RKO (cell line): ENCODE results near the gene KIF12.
A peak's percentile ranks its signal among the peaks of the same experiment; 100 is the strongest.

Experiments used
- DNase-seq: peaks from one replicate; pipeline ENCODE4 v3.0.0-alpha.2; 2016; ENCODE audit warnings: low spot score

The KIF12 gene

DNA sequence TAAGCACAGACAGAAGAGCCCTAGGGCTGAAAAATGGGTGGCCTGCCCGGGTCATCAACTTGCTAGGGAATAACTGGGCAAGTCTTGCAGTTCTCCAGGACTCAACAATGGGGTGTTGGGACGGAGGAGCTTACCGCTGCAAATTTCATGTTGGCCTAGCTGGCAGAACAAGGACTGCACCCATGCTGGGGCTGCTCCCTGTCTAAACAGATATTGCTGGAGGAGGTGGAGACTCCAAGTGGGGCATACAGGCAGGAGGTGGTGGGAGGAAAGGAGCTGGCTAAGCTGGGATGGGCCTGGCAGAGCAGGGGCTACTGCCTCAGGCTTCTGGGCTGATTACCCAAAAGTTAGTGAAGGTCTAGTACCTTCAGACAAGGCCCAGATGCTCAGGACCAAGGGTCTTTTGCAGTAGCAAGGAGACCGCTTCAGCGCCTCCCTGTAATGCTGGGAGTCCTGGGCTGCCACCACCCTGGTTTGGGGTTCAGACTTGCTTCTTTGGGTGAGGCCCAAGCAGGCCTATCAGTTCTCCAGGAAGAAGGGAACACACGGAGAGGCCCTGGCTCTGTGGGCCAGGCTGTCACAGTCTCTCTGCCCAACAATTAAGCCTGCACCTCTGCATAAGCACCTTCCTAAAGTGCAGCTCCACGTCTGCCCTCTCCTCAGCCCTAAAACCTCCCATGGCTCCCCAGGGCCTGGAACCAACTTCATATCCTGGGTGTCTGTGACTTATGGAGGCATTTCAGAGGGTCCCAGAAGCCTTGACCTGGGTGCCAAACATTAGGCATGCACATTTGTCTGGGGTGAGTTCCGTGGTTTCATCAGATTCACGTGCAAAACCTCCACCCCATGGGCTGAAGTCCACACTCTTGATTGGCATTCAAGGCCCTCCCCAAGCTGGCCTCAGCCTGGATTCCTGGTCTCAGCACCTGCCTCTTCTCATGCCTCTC lies 24.2 kb upstream of the KIF12 start:
- DNase-seq, result no peak

DNA sequence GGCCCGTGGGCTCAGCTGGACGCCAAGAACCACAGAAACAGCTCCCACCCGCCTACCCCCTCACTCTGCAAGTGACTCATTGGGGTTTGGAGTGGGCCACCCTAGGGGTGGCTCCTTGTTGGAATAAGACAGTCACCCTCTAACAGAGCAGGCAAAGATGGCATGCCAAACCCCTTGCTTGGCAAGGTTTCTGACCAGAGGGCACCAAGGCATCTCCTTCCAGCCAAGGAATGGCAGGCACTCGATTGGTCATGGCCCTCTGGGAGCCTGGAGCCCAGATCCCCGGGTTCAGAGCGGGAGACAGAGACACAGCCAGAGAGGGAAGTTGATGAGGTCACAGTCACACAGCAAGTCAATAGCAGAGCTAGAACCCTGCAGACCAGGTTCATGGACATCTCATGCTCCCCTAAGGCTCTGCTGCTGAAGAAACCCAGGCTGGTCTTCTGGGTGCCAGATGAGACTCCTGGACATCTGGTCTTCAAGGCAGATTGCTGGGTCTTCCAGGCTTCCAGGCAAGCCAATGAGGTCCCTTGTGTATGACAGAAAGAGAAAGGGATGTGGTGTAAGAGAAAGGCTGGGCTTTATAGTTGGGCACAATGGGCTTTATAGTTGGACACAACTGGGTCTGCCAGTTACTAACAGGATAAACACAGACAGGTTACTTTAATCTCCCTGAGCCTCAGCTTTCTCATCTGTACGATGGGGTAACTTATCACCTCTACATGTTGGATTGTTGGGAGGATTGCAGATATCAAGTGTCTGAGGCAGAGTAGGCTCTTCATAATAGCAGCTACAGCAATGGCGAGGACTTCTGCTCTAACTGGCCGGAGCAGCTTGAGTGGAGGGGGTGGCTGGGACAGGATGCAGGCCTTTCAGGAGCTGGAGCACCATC lies 23.3 kb upstream of the KIF12 start:
- DNase-seq, result no peak

DNA sequence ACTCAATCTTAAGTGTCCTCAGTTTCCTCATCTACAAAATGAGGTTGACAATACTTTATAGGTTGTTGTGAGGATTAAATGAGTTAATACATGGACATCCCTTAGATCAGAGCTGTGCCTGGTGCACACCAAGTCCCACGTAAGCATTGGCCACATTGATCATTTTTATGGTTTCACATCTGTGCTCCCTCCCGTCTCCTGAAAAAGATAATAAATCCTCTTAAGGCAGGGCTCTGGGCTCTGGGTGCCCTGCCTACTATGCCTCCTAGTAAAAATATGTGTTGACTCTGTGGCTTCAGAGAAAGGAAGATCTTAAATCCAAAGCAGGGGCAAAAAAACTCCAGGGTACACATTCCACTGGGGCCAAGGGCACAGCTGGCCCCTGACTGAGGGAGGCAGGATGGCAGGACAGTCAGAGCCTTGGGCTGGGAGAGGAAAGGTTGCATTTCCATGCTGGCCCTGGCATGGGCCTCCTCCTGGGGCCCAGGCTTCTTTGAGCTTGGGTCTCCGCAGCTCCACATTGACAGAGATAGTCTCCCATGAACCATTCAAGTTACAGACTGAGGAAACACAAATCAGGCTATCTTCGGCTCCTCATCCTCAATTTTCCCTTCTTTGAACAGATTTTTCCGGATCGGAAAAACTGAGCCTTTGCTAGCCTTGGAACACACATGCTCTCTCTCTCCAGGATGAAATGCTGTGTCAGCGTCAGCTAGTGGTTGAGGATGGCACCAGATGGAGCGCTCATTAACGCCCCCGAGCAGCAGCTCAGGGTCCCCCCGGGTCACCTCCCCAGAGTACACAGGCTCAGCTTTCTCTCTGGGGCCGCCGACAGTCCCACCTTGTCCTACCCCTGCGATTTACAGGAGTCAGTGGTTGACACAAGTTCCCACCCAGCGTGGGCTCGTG lies 22.4 kb upstream of the KIF12 start:
- DNase-seq, result no peak

DNA sequence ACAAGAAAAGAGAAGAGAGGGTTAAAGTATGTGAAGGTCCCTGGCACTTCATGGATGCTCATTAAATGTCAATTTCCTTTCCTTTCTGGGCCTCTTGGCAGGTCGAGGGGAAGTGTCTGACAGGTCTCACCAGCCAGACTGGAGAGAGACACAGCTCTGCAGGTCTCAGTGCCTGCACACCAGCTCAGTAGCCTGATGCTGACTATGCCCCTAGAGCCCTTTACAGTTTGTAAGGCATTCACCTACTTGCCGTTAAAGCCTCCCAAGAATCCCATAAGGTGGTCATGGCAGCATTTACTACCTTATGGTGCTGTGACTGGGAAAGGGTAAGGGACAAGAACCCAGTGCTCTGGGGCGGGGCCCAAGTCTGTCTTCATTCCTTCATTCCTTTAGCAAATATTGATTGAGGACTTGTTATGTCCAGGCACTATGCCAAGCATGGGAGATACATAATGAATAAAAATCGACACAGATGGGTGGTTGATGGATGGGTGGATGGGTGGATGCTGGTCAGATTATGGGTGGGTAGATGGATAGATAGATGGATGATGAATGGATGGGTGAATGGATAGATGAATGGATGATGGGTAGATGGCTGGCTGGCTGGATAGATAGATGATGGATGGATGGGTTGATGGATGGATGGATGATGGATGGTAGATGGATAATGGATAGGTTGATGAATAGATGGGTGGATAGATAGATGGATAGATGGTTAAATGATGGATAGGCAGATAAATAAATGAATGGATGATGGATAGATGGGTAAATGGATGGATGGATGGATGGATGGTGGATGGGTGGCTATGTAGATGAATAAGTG lies 21.3 kb upstream of the KIF12 start:
- no peak for DNase-seq

DNA sequence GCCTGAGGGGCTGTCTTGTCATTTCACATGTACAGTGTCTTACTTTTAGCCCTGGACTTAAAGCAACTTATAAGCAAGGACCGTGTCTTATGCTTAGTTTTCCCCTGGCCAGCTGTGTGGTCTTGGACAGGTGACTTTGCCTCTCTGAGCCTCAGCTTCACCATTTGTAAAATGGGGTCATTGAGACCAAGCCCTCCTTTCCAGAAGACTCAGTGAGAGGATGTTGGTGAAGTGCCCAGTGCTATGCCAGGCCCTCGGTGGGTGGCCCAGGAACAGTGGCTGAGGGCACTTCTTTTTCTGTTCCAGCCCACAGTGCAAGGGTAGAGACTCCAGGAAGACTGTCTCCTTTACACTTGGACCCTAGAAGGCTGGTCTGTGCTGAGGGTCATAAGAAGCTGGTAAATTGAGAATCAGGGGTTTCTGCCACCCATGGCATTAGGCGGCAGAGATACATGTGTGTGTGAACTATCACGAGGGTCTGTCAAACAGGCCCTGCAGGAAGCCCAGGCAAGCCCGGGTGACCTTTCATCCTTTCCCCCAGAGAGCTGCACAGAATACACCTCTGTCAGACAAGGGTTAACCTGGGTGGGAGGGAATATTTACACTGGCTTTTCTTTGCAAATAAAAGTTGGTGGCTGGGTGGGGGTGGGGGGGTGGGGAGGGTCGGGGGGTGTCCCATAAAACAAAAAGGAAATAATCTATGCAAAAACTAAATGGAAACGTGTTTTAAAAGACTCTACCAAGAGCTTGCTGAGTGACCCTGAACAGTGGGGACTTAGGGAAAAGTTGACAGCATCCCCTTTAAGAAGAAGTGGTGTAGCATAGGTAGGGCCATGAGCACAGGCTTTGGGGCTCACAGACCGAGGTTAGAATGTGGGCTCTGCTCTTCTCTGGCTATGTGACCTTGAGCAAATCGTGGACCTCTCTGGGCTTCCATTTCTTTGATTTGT lies 20.4 kb upstream of the KIF12 start:
- no peak for DNase-seq

- no peak for DNase-seq
Measured at GRCh38 chr9:114117996-114118830, 19.1 kb upstream of the KIF12 start.

DNA sequence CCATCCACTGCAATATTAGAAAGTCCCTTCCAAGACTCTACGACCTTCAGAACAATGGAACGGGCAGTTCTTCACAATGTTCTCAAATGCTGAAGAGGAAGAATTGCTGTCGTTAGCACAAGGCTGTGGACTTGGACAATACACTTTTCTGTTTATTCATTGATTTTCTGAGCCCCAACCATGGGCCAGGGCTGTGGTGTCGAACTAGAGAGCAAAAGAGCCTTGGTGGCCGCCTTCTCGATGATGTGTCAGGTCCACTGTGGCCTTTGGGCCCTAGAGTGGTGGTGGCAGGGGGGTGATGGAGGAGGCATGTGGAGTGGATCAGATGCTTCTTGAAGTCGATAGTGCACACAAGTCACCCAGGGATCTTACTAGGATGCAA lies 18.5 kb upstream of the KIF12 start:
- DNase-seq, result no peak

- no peak for DNase-seq
Measured at GRCh38 chr9:114116126-114116747, 17.1 kb upstream of the KIF12 start.

DNA sequence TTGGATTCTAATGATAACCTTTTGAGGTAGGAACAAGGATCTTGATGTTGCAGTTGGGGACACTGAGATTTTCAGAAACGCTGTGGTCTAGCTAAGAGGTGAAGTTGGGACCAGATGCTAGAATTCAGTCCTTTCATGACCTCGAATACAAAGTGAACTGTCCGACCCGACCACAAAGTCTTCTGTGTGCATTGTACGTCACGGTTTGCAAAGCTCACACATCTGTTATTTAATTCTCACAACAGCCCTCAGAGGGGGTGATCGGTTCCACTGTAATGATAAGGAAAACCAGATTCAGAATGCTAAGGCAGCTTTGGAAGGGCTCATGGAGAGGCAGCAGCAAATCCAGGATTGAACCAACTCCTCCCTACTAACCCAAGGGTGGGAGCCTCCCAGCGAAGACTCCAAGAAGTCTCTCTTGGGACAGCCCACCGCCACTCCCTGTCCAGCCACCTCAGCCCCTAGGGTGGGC lies 16.6 kb upstream of the KIF12 start:
- no peak for DNase-seq

GRCh38 chr9:114114364-114114763 lies 15.3 kb upstream of the KIF12 start:
- peak; percentile 38 for DNase-seq

GRCh38 chr9:114112778-114113584 lies 13.9 kb upstream of the KIF12 start:
- no peak for DNase-seq

DNA sequence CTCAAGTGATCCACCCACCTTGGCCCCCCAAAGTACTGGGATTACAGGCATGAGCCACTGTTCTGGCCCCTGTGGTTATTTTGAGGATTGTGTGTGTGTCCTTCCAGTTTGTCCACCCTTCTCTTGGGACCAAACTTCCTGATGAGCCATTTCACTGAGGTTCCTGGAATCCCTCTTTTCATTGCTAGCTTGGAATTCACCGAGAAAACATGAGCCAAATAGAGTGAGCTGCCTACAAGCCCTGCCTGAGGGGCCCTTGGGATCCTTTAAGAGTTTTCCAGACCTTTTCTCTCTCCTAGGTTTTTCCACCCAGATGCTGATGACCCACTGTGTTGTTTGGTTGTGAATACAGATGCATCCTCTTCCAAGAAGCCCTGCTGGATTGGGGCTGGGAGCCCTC lies 13.2 kb upstream of the KIF12 start:
- DNase-seq, result no peak

DNA sequence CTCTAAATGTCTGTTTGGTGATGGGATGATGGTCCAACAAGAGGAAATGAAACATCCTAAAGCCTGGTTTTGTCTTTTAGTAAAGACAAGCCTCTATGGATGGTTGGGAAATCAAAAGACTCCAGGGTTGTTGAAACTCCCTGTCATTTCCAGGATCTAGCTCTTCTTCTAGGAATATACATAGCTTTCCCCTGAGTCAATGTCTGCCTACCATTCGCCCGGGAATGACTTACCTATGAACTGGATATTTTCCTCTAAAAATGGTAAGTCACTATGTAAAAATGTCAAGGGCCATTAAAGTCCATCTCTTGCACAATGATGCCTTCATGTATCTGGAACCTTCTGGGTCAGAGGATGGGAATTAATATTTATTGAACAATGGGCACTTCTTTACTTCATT lies 11.1 kb upstream of the KIF12 start:
- peak; percentile 47 for DNase-seq

DNA sequence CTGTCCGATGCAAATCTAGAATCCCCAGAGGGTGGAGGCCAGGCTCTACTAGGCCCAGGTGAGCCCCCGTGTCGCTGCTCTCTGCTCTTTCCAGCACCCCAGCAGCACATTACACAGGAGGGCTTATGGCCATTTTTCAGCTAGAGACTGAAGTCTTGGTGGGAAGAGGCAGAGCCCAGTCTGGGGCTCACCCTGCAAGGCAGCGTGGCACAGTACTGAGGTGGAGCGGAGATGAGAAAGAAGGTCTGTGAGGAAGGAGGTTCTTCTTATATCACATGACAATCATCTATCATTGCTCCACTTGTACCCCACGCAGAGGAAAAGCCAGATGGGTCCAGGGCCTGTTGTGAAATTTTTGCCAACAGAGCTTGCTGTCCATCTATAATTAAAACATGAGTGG lies 10.0 kb upstream of the KIF12 start:
- DNase-seq, result no peak

DNA sequence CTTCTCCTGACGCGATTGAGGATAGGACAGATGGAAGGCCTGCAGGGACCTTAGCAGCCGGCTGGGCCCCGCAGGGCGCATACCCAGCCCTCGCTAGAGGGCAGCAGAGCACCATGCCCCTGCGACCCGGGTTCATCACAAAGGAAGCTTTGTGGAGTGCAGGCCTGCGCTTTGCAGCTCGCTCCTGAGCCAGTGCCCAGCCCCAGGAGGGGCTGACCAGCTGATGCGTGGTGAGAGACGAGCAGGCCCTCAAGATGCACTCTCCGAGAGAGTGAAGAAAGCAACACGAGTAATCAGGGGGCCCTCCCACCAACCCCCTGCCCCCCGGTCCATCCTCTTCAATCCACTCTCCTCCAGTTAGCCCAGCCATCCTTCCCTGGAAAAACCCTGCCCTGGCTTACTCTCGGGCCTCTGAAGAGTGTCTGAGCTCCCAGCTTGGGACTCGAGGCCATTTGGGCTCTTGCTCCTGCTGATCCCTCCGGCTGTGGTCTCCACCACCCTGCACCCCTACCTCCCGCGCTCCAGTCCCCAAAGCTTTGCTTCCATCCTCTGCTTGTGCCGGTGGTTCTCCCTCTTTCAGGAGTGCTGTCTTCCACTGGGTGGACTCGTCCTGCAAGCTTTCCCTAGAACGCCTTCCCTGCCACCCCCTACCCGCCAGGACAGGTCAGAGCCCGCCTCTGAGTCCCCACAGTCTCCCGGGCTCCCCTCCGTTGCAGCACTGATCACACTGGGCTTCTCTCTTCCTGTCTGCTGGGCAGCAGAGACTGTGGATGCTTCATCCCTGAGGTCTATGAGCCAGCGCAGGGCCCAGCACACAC lies 9.1 kb upstream of the KIF12 start:
- DNase-seq, result peak; percentile 84

- no peak for DNase-seq
Measured at GRCh38 chr9:114107286-114108001, 8.4 kb upstream of the KIF12 start.
